Activated naive CD8-positive, alpha-beta T cell treated with anti-CD3 and anti-CD28 coated beads, Interleukin-2, amount 10 ng/mL, durations not matched to agents 7 days and 5 days (primary cell): ENCODE measurements around the gene SAFB. TPM values are rescaled to one million over a fixed set of nuclear protein-coding genes. Genes with fewer than 3 reads are reported as not detected.
"Not testable (repeated sequence)": the region's sequence is repeated elsewhere in the genome, so short reads cannot be mapped to it uniquely, and the experiment has no call there.

ENCODE experiments used
- ATAC-seq: fragments of 150-1000 bp; cut with Tn5 transposase; one replicate; pipeline ENCODE4 v1.10.0; 2021; ENCODE audit warnings: low read depth, moderate library complexity
- POLR2A ChIA-PET: fragments of 350-600 bp; sonication (Branson Sonifier 250); formaldehyde crosslinking; loops from one replicate; lab custom pipeline; 2021; ENCODE audit warnings: antibody characterized with exemption; lab: Charles Lee
- DNase-seq: peaks from one replicate; pipeline ENCODE4 v3.0.0; 2021
- H3K27ac Mint-ChIP-seq: one replicate; pipeline ENCODE4 v1.8.0; 2022; ENCODE audit warnings: mild to moderate bottlenecking, mixed read lengths
- H3K27me3 Mint-ChIP-seq: one replicate; pipeline ENCODE4 v1.8.0; 2022; ENCODE audit warnings: mild to moderate bottlenecking, moderate library complexity, mixed read lengths
- H3K36me3 Mint-ChIP-seq: one replicate; pipeline ENCODE4 v1.8.0; 2021; ENCODE audit warnings: mild to moderate bottlenecking, mixed read lengths
- H3K4me1 Mint-ChIP-seq: one replicate; pipeline ENCODE4 v1.8.0; 2021; ENCODE audit warnings: mixed read lengths
- H3K4me3 Mint-ChIP-seq: one replicate; pipeline ENCODE4 v1.8.0; 2022; ENCODE audit warnings: mild to moderate bottlenecking, moderate library complexity, mixed read lengths
- H3K9me3 Mint-ChIP-seq: one replicate; pipeline ENCODE4 v1.8.0; 2021; ENCODE audit warnings: mixed read lengths
- total RNA-seq, 2 experiments: library from RNA; stranded (reverse); gene quantifications; one replicate each; pipeline ENCODE4 v1.2.3, GENCODE V29; 2021

The SAFB gene
- total RNA-seq, 2 experiments from 2014 or later = 144 to 147 TPM

DNA sequence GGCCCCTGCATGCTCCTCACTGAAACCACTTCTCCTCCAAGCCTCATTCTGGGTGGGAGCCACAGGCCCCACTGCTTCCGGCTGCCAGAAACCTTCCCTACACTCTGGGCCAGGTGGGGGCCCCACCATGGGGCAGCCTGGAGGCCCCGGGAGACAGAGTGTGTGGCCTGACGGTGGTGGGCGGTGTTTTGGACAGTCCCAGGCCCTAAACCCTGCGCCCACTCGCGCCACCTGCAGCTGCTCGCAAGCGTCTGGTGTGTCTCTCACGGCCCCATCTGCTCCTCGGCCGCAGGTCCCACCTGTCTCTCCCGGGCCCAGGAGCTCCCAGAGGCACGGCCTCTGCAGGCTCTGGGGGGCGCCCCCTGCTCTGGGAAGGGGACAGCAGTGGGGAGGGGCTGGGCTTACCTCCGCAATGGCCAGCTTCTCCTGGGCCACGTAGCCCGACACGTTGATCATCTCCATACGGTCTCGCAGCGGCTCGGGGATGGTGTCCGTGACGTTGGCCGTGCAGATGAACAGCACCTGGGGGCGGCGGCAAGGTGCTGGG lies 72.8 kb downstream of the SAFB start:
- POLR2A ChIA-PET = no interaction called here
- no peaks in the 10 kb centered on the region for H3K27me3 Mint-ChIP-seq
- ATAC-seq (no peak), DNase-seq (no peak)
- peaks cover 7% of the 10 kb centered on the region for H3K4me1 Mint-ChIP-seq
- peaks cover 16% of the 10 kb centered on the region for H3K36me3 Mint-ChIP-seq
- H3K27ac Mint-ChIP-seq = no peak overlapping the region
- no peaks in the 10 kb centered on the region for H3K9me3 Mint-ChIP-seq
- H3K4me3 Mint-ChIP-seq = no peak overlapping the region

DNA sequence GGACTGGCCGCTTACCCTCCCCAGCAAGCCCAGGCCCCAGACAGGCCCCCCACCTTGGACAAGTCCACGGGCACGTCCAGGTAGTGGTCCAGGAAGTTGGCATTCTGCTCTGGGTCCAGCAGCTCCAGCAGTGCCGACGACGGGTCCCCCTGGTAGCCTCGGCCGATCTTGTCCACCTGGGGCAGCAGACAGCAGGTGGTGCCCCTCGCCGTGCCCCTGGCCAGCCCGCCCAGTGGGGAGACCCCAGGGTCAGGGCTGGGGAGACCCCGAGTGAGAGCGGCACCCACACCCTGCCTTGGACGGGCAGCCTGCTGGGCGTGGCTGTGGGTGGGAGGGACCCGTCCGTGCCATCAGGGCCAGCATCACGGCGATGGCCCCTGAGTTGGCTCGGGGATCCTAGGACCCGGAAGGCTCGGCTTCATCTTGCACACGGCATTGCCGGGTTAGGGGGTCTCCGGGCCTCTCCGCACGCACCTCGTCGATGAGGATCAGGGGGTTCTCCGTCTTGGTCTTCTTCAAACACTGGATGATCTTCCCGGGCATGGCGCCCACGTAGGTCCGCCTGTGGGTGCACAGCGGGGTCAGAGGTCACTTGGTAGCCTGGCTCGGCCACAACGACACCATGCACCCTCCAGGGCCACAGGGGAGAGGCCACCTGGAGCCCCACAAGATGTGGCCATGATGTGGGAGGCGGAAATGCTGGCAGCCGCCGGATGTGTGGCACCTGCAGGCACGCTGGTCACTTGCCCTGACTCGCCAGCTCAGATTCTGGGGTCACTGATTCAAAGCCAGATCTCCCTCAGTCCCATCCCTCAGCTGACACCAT lies 73.5 kb downstream of the SAFB start:
- no peaks in the 10 kb centered on the region for H3K27me3 Mint-ChIP-seq
- POLR2A ChIA-PET = no interaction called here
- no peak overlapping the region for H3K4me3 Mint-ChIP-seq
- H3K9me3 Mint-ChIP-seq = no peaks in the 10 kb centered on the region
- peaks cover 4% of the 10 kb centered on the region for H3K4me1 Mint-ChIP-seq
- H3K36me3 Mint-ChIP-seq = peaks cover 16% of the 10 kb centered on the region
- no peak for ATAC-seq
- H3K27ac Mint-ChIP-seq = no peak overlapping the region
- DNase-seq = no peak

- peaks cover 19% of the 10 kb centered on the region for H3K36me3 Mint-ChIP-seq
- H3K27ac Mint-ChIP-seq = no peak overlapping the region
- H3K4me1 Mint-ChIP-seq = peaks cover 2% of the 10 kb centered on the region
- DNase-seq = no peak
- H3K4me3 Mint-ChIP-seq = no peak overlapping the region
- no peaks in the 10 kb centered on the region for H3K27me3 Mint-ChIP-seq
- no peak for ATAC-seq
- no peaks in the 10 kb centered on the region for H3K9me3 Mint-ChIP-seq
- POLR2A ChIA-PET = no interaction called here
These were observed 74.4 kb downstream of the SAFB start for GRCh38 chr19:5697022-5697889.

DNA sequence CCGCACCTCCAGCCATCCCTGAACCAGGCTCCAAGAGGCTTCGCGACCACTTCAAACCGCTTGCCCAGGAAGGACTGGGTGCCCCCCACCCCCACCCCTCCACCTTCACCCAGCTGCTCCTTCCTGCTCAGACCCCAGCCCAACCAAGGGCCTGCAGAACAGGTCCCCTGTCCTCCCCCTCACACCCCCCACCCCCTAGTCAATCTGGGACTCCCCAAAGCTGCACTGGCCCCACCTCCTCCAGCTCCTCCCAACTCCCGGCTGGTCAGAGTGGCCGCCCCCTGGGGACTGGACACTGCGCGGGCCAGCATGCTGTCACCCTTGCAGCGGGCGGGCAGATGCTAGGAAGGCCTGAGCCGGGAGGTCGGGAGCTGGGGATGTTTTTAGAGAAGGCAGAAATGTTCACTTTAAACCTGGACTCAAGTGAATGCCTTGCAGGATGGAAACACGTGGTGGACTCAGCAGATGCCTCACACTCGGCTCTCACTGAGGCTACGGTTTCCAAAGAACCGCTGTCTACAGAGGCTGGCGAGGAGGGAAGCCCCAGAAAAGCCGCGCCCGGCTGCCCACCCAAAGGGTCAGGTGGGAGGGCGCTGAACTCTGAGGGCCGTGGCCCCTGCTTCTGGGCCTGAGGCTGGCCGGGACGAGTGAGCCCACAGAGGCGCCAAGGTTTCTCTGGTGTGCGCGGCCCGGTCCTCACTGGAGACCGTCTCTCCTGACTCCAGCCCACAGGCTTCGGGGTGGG lies 75.2 kb downstream of the SAFB start:
- no peak for ATAC-seq
- no peak for DNase-seq
- no peak overlapping the region for H3K27ac Mint-ChIP-seq
- no peaks in the 10 kb centered on the region for H3K27me3 Mint-ChIP-seq
- no peak overlapping the region for H3K4me3 Mint-ChIP-seq
- no peaks in the 10 kb centered on the region for H3K9me3 Mint-ChIP-seq
- H3K4me1 Mint-ChIP-seq = no peaks in the 10 kb centered on the region
- H3K36me3 Mint-ChIP-seq = peaks cover 15% of the 10 kb centered on the region
- POLR2A ChIA-PET = no interaction called here

DNA sequence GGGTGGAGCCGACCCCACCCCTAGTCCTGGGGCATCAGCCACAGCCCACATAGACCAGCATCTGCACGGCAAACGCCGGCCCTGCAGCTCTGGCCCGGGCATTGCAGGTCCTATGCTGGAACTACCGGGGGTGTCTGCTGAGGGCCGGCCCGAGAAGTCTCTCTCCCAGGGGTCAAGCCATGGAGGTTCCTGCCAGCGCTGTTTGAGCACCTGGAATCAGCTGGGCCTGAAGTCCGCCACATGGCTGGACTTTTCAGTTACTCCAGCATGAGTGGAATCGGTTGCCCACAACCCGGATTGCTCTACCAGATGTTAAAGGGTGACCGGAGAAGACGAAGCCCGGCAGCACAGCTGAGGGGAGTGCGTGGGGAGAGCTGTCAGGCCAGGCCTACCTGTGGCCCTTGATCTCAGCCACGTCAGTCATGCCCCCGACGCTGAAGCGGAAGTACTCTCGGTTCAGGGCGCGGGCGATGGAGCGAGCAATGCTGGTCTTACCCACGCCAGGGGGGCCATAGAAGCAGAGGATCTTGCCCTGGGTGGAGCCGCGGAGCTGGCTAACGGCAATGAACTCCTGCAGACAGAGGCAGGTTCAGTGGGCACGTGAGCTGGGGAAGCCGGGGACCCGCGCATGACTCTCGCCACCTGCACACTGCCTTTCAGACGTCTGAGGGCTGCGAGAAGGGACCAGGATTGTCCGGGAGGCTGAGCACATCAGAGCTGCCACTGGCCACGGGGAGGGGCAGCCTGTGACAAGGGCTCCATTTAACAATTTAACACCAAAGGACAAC lies 75.9 kb downstream of the SAFB start:
- no peak for DNase-seq
- Mint-ChIP-seq H3K27ac (no peak overlapping the region), H3K27me3 (no peaks in the 10 kb centered on the region), H3K4me1 (no peaks in the 10 kb centered on the region), H3K36me3 (peaks cover 19% of the 10 kb centered on the region), H3K4me3 (no peak overlapping the region), H3K9me3 (no peaks in the 10 kb centered on the region)
- POLR2A ChIA-PET = no interaction called here
- no peak for ATAC-seq

- no peak for DNase-seq
- POLR2A ChIA-PET = interaction anchor here (1.0 kb wide), 1 partner anchor 10 kb away, joined by 4 read pairs; no protein-coding TSS in a partner anchor
- no peak overlapping the region for H3K4me3 Mint-ChIP-seq
- H3K9me3 Mint-ChIP-seq = no peaks in the 10 kb centered on the region
- no peak overlapping the region for H3K27ac Mint-ChIP-seq
- peaks cover 19% of the 10 kb centered on the region for H3K36me3 Mint-ChIP-seq
- no peaks in the 10 kb centered on the region for H3K27me3 Mint-ChIP-seq
- ATAC-seq = no peak
- no peaks in the 10 kb centered on the region for H3K4me1 Mint-ChIP-seq
These were observed 77.7 kb downstream of the SAFB start for GRCh38 chr19:5700455-5701092.

DNA sequence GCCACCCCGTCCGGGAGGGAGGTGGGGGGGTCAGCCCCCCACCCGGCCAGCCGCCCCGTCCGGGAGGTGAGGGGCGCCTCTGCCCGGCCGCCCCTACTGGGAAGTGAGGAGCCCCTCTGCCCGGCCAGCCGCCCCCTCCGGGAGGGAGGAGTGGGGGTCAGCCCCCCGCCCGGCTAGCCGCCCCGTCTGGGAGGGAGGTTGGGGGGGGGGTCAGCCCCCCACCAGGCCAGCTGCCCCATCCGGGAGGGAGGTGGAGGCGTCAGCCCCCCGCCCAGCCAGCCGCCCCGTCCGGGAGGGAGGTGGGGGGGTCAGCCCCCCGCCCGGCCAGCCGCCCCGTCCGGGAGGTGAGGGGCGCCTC lies 79.1 kb downstream of the SAFB start:
- not testable (repeated sequence) for DNase-seq, H3K27me3 Mint-ChIP-seq, H3K4me1 Mint-ChIP-seq, ATAC-seq, H3K4me3 Mint-ChIP-seq, H3K9me3 Mint-ChIP-seq, H3K27ac Mint-ChIP-seq
- POLR2A ChIA-PET = interaction anchor here (0.6 kb wide), 1 partner anchor 15 kb away, joined by 3 read pairs; no protein-coding TSS in a partner anchor
- peaks cover 22% of the 10 kb centered on the region for H3K36me3 Mint-ChIP-seq

- no peaks in the 10 kb centered on the region for H3K9me3 Mint-ChIP-seq
- no peak overlapping the region for H3K4me3 Mint-ChIP-seq
- H3K27ac Mint-ChIP-seq = no peak overlapping the region
- DNase-seq = no peak
- no peaks in the 10 kb centered on the region for H3K27me3 Mint-ChIP-seq
- H3K36me3 Mint-ChIP-seq = peaks cover 20% of the 10 kb centered on the region
- H3K4me1 Mint-ChIP-seq = no peaks in the 10 kb centered on the region
- POLR2A ChIA-PET = no interaction called here
- ATAC-seq = no peak
These were observed 81.2 kb downstream of the SAFB start for GRCh38 chr19:5703819-5704818.

DNA sequence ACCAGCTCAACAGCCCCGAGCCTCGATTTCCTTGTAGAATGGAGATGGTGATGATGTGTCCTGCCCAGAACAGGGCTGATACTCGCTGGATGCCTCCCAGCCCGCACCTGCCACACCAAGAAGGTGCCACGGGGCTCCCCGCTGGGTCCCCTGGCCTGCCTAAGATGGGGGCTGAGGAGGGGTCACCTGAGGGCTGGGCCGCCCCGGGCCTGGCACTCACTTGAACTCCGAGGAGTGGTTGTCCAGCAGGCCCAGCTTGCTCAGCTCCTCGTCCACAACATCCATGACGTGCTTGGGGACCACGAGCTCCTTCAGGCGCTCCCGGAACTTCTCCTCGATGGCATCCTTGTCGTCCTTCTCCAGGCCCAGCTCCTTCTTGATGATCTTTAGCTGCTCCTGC lies 82.7 kb downstream of the SAFB start:
- Mint-ChIP-seq H3K4me1 (no peaks in the 10 kb centered on the region), H3K27ac (no peak overlapping the region), H3K27me3 (no peaks in the 10 kb centered on the region), H3K9me3 (no peaks in the 10 kb centered on the region), H3K36me3 (peaks cover 19% of the 10 kb centered on the region), H3K4me3 (no peak overlapping the region)
- ATAC-seq (no peak), DNase-seq (no peak)
- POLR2A ChIA-PET = no interaction called here

DNA sequence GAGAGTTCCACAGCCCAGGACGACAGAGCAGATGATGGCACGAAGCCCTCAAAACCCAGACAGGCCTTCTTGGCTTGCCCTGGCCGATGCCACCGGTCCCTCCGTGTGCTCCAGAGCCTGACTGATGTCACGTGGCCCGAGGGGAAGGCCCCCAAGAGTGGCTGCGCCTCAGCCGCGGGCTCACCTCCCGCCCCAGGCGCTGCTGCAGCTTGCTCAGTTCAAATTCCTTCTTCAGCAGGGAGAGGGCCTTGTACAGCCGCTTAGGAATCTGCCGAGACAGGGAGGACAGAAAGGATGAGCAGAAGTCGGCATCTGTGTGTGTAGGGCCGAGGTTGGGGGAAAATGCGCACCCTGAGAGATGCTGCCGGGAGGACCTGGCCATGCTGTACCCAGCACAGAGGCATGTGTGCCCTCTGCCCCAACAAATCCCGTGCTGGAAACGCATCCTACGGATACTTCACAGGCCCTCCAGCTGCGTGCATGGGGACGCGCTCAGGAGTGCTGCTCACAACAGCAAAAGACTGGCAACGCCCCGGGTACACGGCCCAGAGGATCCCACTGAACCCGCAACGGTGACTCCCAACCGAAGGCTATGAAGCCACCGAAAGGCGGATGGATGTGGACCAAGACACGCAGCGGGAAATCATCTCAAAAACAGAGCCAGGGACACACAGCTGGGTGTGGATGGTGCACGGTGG lies 84.1 kb downstream of the SAFB start:
- H3K27ac Mint-ChIP-seq = no peak overlapping the region
- no peaks in the 10 kb centered on the region for H3K9me3 Mint-ChIP-seq
- no peak for ATAC-seq
- no peaks in the 10 kb centered on the region for H3K27me3 Mint-ChIP-seq
- peaks cover 10% of the 10 kb centered on the region for H3K36me3 Mint-ChIP-seq
- H3K4me3 Mint-ChIP-seq = no peak overlapping the region
- DNase-seq = no peak
- no peaks in the 10 kb centered on the region for H3K4me1 Mint-ChIP-seq
- POLR2A ChIA-PET = interaction anchor here (3.0 kb wide), 1 partner anchor 11 kb away, joined by 18 read pairs; no protein-coding TSS in a partner anchor
